Omental fat pad (tissue), 4 donors: Measurements from ENCODE around the gene LPXN. TPM values are rescaled to one million over a fixed set of nuclear protein-coding genes. Genes with fewer than 3 reads are reported as not detected.

Experiments
- ATAC-seq: fragments of 150-250 bp; one replicate; pipeline ENCODE4 v1.9.1; 2016; ENCODE audit warnings: mild to moderate bottlenecking, moderate library complexity; ENCODE audit not compliant: low FRiP score
- DNase-seq: peaks from one replicate; pipeline ENCODE4 v3.0.0-alpha.2; 2019; ENCODE audit warnings: low spot score
- CTCF ChIP-seq, 3 donors: fragments of 450-650 bp; IDR thresholded peaks; one replicate each; pipeline ENCODE4 v1.5.1; 2016 to 2017; ENCODE audit warnings: antibody characterized with exemption in 3 of 3, mild to moderate bottlenecking in 3 of 3, moderate library complexity in 2 of 3
- total RNA-seq, 4 donors: library from RNA; depleted of rRNA; stranded (reverse); fragments of >200 nt; gene quantifications; one replicate each; pipeline ENCODE4 v1.1.0, GENCODE V29; 2016

The LPXN gene
- total RNA-seq, 4 donors from 2014 or later: 9.8 to 40.7 (median 15.1) TPM

- DNase-seq (no peak), ATAC-seq (no peak)
- TF ChIP-seq CTCF (IDR thresholded peaks at IDR 0.05): no peak
Measured at GRCh38 chr11:58615559-58615958, 39.9 kb upstream of the LPXN start.

DNA sequence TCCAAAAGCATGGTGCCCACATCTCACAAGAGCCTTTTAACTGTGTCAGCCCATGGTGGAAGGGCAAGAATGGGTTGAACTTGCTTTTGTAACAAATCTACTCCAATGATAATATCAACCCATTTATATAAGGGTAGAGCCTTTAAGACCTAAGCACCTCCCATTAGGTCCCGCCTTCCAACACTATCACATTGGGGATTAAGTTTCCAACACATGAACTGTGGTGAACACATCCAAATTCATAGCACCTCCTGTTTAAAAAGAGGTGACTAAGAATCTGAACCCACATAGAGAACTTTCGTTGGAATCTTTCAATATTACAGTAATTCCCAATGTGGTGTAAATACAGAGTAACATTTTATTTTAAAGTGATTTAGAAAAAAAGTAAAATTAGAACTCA is 37.6 kb upstream of the LPXN start:
- TF ChIP-seq CTCF (IDR thresholded peaks at IDR 0.05): no peak
- ATAC-seq: no peak
- DNase-seq: no peak

- ATAC-seq: no peak
- DNase-seq: no peak
- no peak for TF ChIP-seq CTCF (IDR thresholded peaks at IDR 0.05)
Measured at GRCh38 chr11:58609723-58610122, 34.1 kb upstream of the LPXN start.

GRCh38 chr11:58608331-58608730 is 32.7 kb upstream of the LPXN start:
- TF ChIP-seq CTCF (IDR thresholded peaks at IDR 0.05): no peak
- DNase-seq (no peak), ATAC-seq (no peak)

- TF ChIP-seq CTCF (IDR thresholded peaks at IDR 0.05): no peak
- no peak for ATAC-seq
- DNase-seq: no peak
Measured at GRCh38 chr11:58606930-58607714, 31.5 kb upstream of the LPXN start.

DNA sequence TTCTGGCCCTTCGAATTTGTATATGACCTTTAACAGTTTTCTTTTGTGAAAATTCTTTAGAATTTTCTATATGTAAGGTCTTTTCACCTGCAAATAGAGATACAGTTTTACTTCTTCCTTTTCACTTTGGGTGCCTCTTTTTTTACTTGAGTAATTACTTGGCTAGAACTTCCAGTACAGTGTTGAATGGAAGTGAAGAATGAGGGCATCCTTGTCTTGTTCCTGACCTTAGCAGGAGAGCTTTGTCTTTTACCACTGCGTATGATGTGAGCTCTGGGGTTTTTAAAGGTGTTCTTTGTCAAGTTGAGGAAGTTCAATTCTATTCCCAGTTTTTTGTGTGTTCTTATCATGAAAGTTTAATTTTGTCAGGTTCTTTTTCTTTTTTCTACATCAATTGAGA is 24.9 kb upstream of the LPXN start:
- no peak for TF ChIP-seq CTCF (IDR thresholded peaks at IDR 0.05)
- no peak for DNase-seq
- no peak for ATAC-seq

DNA sequence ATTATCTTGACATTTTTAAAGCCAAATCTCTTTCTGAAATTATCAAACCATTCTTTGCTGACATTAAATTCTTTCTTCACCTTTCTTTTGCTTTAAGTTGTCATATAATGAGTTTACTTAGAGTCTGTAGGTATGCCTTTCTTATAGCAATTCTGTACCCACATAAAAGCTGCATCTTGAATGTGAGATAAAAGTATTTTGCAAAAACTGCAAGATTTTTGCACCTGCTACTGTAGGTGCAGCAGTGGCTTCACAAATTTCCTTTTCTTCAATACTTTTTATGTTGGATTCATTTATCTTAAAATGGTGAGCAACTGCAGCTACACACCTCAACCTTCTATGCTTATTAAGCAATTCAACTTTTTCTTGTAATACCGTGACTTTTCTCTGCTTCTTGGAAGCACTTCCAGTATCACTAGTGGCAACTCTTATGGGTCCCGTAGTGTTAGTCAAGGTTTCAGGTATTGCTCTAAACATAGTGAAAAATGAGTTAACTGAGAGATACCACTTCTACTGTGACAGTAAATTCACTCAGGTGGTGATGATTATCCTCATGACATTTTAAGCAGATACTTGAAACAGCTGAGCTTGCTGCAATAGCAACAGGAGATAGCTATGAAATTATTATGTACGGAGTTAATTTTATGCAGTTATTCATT is 22.0 kb upstream of the LPXN start:
- ATAC-seq: no peak
- no peak for TF ChIP-seq CTCF (IDR thresholded peaks at IDR 0.05)

More for the DNA sequence above, 22.0 kb upstream of the LPXN start:
- DNase-seq: no peak
